WTC11 (cell line): ENCODE measurements around the gene PCDH9. TPM values are rescaled to one million over a fixed set of nuclear protein-coding genes. Genes with fewer than 3 reads are reported as not detected.

ENCODE experiments used
- ATAC-seq: fragments of 200-7000 bp; cut with Tn5 transposase; 2 replicates; pipeline ENCODE4 v1.10.0; 2021; ENCODE audit warnings: mild to moderate bottlenecking, moderate library complexity
- CTCF ChIA-PET: fragments of 300-600 bp; sonication (Branson Sonifier 250); formaldehyde crosslinking; loops from one replicate; lab custom pipeline; 2021; ENCODE audit warnings: antibody characterized with exemption; lab: Charles Lee
- POLR2A ChIA-PET: fragments of 350-600 bp; sonication (Branson Sonifier 250); formaldehyde crosslinking; loops from one replicate; lab custom pipeline; 2021; ENCODE audit warnings: antibody characterized with exemption; lab: Charles Lee
- DNase-seq: peaks from one replicate; pipeline ENCODE4 v3.0.0; 2021; ENCODE audit warnings: low spot score
- H3K27ac Mint-ChIP-seq: 2 replicates; pipeline ENCODE4 v1.8.0; 2021; ENCODE audit warnings: mixed read lengths
- H3K27me3 Mint-ChIP-seq: 2 replicates; pipeline ENCODE4 v1.8.0; 2021; ENCODE audit warnings: low read depth, mild to moderate bottlenecking, moderate library complexity, mixed read lengths
- H3K36me3 Mint-ChIP-seq: 2 replicates; pipeline ENCODE4 v1.8.0; 2021; ENCODE audit warnings: mixed read lengths
- H3K4me1 Mint-ChIP-seq: 2 replicates; pipeline ENCODE4 v1.8.0; 2022; ENCODE audit warnings: mixed read lengths
- H3K4me3 Mint-ChIP-seq: 2 replicates; pipeline ENCODE4 v1.8.0; 2021; ENCODE audit warnings: mild to moderate bottlenecking, moderate library complexity, mixed read lengths
- H3K9me3 Mint-ChIP-seq: 2 replicates; pipeline ENCODE4 v1.8.0; 2021; ENCODE audit warnings: mixed read lengths
- ATF1 ChIP-seq: sonication (generic); formaldehyde crosslinking; IDR thresholded peaks from 2 replicates; pipeline ENCODE4 v1.8.1; 2023; ENCODE audit warnings: mild to moderate bottlenecking, moderate library complexity, missing genetic modification reagents
- CBFB ChIP-seq: sonication (generic); formaldehyde crosslinking; IDR thresholded peaks from 2 replicates; pipeline ENCODE4 v1.8.1; 2022; ENCODE audit warnings: mild to moderate bottlenecking, low read depth, missing genetic modification reagents
- CTCF ChIP-seq: fragments of 200-600 bp; IDR thresholded peaks from 2 replicates; pipeline ENCODE4 v1.8.0; 2022; ENCODE audit warnings: antibody characterized with exemption
- FOXP1 ChIP-seq: sonication (generic); formaldehyde crosslinking; IDR thresholded peaks from 2 replicates; pipeline ENCODE4 v1.8.0; 2022; ENCODE audit warnings: missing genetic modification reagents, mild to moderate bottlenecking, moderate library complexity, borderline replicate concordance
- HMGA2 ChIP-seq: fragments of 250-450 bp; sonication (Bioruptor Pico); IDR thresholded peaks from 2 replicates; pipeline ENCODE4 v1.4.0; 2021; ENCODE audit warnings: mild to moderate bottlenecking, moderate library complexity
- JAZF1 ChIP-seq: fragments of 250-450 bp; sonication (Bioruptor Pico); IDR thresholded peaks from 2 replicates; pipeline ENCODE4 v1.9.0; 2021; ENCODE audit warnings: moderate library complexity, mild to moderate bottlenecking, inconsistent platforms
- MYBL2 ChIP-seq: sonication (generic); formaldehyde crosslinking; IDR thresholded peaks from 2 replicates; pipeline ENCODE4 v1.8.1; 2023; ENCODE audit warnings: mild to moderate bottlenecking, moderate library complexity, missing genetic modification reagents
- NR2C2 ChIP-seq: sonication (generic); formaldehyde crosslinking; IDR thresholded peaks from 2 replicates; pipeline ENCODE4 v1.8.0; 2022; ENCODE audit warnings: mild to moderate bottlenecking, missing genetic modification reagents
- SOX15 ChIP-seq: fragments of 250-450 bp; sonication (Bioruptor Pico); IDR thresholded peaks from 2 replicates; pipeline ENCODE4 v1.9.0; 2021; ENCODE audit warnings: mild to moderate bottlenecking
- TCF7 ChIP-seq: sonication (generic); formaldehyde crosslinking; IDR thresholded peaks from 2 replicates; pipeline ENCODE4 v1.8.0; 2022; ENCODE audit warnings: mild to moderate bottlenecking, low read depth, missing genetic modification reagents, moderate library complexity
- USF1 ChIP-seq: sonication (generic); formaldehyde crosslinking; IDR thresholded peaks from 2 replicates; pipeline ENCODE4 v1.8.0; 2022; ENCODE audit warnings: mild to moderate bottlenecking, missing genetic modification reagents
- ZNF423 ChIP-seq: fragments of 250-450 bp; sonication (Bioruptor Pico); IDR thresholded peaks from 2 replicates; pipeline ENCODE4 v2.1.2; 2022; ENCODE audit warnings: mild to moderate bottlenecking, moderate library complexity
- ZNF671 ChIP-seq: fragments of 250-450 bp; sonication (Bioruptor Pico); IDR thresholded peaks from 2 replicates; pipeline ENCODE4 v1.8.0; 2021; ENCODE audit warnings: mild to moderate bottlenecking
- total RNA-seq: library from RNA; stranded (reverse); gene quantifications from 3 replicates; pipeline ENCODE4 v1.2.3, GENCODE V29; 2021
- TF ChIP-seq, protein P1 (sequence below): sonication (generic); formaldehyde crosslinking; IDR thresholded peaks from 2 replicates; pipeline ENCODE4 v1.8.1; 2022; ENCODE audit warnings: missing genetic modification reagents, borderline replicate concordance
- TF ChIP-seq, protein P2 (sequence below): fragments of 250-450 bp; sonication (Bioruptor Pico); IDR thresholded peaks from 2 replicates; pipeline ENCODE4 v1.9.0; 2021; ENCODE audit warnings: mild to moderate bottlenecking

Gene PCDH9
- total RNA-seq, 1 experiment from 2014 or later: 0.48 TPM

DNA sequence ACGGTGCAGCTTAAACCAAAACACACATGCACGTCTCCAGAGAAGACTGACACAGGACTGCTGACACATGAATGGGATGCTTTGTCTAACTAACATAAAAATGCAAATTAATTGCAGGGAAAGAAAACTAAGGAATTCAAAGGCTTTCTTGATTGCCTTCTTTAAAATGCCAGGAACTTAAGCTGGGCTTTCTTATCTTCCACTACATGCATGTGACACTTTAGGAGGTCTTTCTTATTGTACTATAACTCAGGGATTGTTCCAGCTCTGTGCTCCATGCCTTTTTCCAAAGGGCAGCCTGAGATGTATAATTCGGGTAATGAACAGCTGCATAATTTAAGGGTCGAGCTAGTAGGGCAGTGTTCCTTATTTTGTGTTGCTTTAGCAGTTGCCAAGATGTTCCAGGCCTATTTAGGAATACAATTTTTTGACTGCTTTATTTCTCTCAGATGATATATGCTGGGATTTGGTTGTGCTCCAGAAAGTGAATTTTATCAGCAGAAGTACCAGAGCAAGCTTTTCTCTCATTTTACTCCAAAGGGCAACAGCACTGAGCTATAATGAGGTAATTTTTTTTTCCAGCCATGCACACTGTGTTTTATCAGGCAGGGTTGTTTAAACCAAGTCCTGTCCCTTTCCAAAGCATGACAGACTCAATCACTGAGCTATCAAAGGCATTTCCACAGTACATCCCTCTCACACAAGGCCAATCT lies 885.2 kb downstream of the PCDH9 start:
- Mint-ChIP-seq H3K27ac (no peak overlapping the region), H3K4me3 (no peak overlapping the region), H3K27me3 (no peaks in the 10 kb centered on the region), H3K36me3 (no peaks in the 10 kb centered on the region), H3K9me3 (no peaks in the 10 kb centered on the region), H3K4me1 (peaks cover 15% of the 10 kb centered on the region)
- DNase-seq (no peak), ATAC-seq (no peak)
- CTCF ChIA-PET: no interaction called here
- POLR2A ChIA-PET: no interaction called here
- TF ChIP-seq ATF1: no peak
- TF ChIP-seq, protein P1, sequence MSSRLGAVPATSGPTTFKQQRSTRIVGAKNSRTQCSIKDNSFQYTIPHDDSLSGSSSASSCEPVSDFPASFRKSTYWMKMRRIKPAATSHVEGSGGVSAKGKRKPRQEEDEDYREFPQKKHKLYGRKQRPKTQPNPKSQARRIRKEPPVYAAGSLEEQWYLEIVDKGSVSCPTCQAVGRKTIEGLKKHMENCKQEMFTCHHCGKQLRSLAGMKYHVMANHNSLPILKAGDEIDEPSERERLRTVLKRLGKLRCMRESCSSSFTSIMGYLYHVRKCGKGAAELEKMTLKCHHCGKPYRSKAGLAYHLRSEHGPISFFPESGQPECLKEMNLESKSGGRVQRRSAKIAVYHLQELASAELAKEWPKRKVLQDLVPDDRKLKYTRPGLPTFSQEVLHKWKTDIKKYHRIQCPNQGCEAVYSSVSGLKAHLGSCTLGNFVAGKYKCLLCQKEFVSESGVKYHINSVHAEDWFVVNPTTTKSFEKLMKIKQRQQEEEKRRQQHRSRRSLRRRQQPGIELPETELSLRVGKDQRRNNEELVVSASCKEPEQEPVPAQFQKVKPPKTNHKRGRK: no peak
- TF ChIP-seq CBFB: no peak
- no peak for TF ChIP-seq SOX15 (CRISPR knock-in tag)
- no peak for TF ChIP-seq ZNF423 (CRISPR knock-in tag)
- TF ChIP-seq USF1 (CRISPR knock-in tag): no peak
- TF ChIP-seq MYBL2 (CRISPR knock-in tag): no peak
- TF ChIP-seq NR2C2: no peak

GRCh38 chr13:66343224-66343828 lies 886.8 kb downstream of the PCDH9 start:
- DNase-seq (no peak), ATAC-seq (peak; percentile 22; the same call in 1 of the 2 replicates)
- POLR2A ChIA-PET: no interaction called here
- Mint-ChIP-seq H3K36me3 (no peaks in the 10 kb centered on the region), H3K27me3 (no peaks in the 10 kb centered on the region), H3K9me3 (no peaks in the 10 kb centered on the region), H3K4me1 (peaks cover 15% of the 10 kb centered on the region), H3K27ac (no peak overlapping the region), H3K4me3 (no peak overlapping the region)
- TF ChIP-seq HMGA2 (CRISPR knock-in tag) (no peak), ZNF671 (CRISPR knock-in tag) (no peak), JAZF1 (no peak)
- CTCF ChIA-PET: no interaction called here

GRCh38 chr13:66341635-66342377 lies 888.3 kb downstream of the PCDH9 start:
- ATAC-seq (no peak), DNase-seq (no peak)
- Mint-ChIP-seq H3K4me1 (peaks cover 15% of the 10 kb centered on the region), H3K36me3 (no peaks in the 10 kb centered on the region), H3K9me3 (no peaks in the 10 kb centered on the region), H3K27me3 (no peaks in the 10 kb centered on the region), H3K4me3 (no peak overlapping the region), H3K27ac (no peak overlapping the region)
- POLR2A ChIA-PET: no interaction called here
- TF ChIP-seq FOXP1 (CRISPR knock-in tag) (no peak), SOX15 (CRISPR knock-in tag) (no peak), TCF7 (CRISPR knock-in tag) (no peak), CTCF (no peak)
- TF ChIP-seq, protein P2, sequence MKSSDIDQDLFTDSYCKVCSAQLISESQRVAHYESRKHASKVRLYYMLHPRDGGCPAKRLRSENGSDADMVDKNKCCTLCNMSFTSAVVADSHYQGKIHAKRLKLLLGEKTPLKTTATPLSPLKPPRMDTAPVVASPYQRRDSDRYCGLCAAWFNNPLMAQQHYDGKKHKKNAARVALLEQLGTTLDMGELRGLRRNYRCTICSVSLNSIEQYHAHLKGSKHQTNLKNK (CRISPR knock-in tag): no peak
- CTCF ChIA-PET: no interaction called here
